ENCODE results near the gene SRGAP3. TPM values are rescaled to one million over a fixed set of nuclear protein-coding genes. Genes with fewer than 3 reads are reported as not detected.

Gene SRGAP3
- total RNA-seq, 1 donor from 2014 or later, result 0.99 TPM

DNA sequence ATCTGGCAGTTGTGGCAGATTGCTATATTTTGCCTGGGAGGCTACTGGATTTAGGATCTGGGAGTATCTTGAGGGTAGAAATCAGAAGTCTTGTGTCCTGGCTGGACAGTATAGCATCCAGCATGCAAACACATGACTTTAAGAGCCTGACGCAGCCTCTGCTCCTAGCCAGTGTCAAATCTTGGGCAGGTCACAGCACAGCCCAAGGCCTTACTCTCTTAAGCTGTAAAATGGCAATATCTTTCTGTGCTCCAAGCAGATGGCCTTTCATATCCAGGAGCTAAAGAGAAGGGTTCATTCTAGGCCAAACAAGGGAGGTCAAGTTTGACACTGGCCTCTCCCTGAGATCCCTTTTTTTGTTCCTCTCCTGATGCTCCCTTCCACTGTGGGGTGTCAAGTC lies 266.4 kb downstream of the SRGAP3 start:
- peaks cover 8% of the 10 kb centered on the region for H3K4me1 Mint-ChIP-seq (ENCODE audit: low read depth)
- peaks cover 10% of the 10 kb centered on the region for H3K27me3 Mint-ChIP-seq (ENCODE audit: low read depth)
- no peak for DNase-seq (ENCODE audit: low spot score)
- TF ChIP-seq, protein P1, sequence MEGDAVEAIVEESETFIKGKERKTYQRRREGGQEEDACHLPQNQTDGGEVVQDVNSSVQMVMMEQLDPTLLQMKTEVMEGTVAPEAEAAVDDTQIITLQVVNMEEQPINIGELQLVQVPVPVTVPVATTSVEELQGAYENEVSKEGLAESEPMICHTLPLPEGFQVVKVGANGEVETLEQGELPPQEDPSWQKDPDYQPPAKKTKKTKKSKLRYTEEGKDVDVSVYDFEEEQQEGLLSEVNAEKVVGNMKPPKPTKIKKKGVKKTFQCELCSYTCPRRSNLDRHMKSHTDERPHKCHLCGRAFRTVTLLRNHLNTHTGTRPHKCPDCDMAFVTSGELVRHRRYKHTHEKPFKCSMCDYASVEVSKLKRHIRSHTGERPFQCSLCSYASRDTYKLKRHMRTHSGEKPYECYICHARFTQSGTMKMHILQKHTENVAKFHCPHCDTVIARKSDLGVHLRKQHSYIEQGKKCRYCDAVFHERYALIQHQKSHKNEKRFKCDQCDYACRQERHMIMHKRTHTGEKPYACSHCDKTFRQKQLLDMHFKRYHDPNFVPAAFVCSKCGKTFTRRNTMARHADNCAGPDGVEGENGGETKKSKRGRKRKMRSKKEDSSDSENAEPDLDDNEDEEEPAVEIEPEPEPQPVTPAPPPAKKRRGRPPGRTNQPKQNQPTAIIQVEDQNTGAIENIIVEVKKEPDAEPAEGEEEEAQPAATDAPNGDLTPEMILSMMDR (IDR thresholded peaks at IDR 0.05), result no peak
- peaks cover 3% of the 10 kb centered on the region for H3K9me3 Mint-ChIP-seq (ENCODE audit: low read depth)
- no peak overlapping the region for H3K27ac Mint-ChIP-seq (ENCODE audit: unreplicated experiment)
- H3K4me3 Mint-ChIP-seq (ENCODE audit: unreplicated experiment), result no peak overlapping the region
- peaks cover 5% of the 10 kb centered on the region for H3K36me3 Mint-ChIP-seq (ENCODE audit: low read depth)

GRCh38 chr3:8982509-8982908 lies 266.9 kb downstream of the SRGAP3 start:
- Mint-ChIP-seq H3K27ac (ENCODE audit: unreplicated experiment) (no peak overlapping the region), H3K36me3 (ENCODE audit: low read depth) (peaks cover 5% of the 10 kb centered on the region), H3K4me3 (ENCODE audit: unreplicated experiment) (no peak overlapping the region), H3K4me1 (ENCODE audit: low read depth) (peaks cover 4% of the 10 kb centered on the region), H3K9me3 (ENCODE audit: low read depth) (peaks cover 3% of the 10 kb centered on the region), H3K27me3 (ENCODE audit: low read depth) (peaks cover 10% of the 10 kb centered on the region)
- no peak for DNase-seq (ENCODE audit: low spot score)
- TF ChIP-seq, protein P1 (IDR thresholded peaks at IDR 0.05), result no peak

DNA sequence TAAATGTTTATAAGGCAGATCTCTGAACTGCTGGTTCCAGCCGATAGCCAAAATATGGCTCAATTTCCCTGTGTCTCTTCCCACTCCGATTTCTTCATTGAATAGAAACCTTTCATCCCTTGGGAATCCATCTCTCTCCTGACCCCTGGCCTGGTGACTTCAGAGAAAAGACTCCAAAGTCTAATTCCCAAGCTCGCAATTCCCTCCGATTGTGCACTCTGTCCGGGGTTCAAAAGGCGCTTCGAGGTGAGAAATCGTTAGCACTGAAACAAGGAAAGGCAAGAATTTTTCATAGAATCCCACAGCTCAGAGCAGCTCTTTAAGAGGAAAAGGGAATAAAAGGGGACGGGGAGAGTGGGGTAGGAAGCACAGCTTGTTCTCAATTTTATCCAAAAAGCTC lies 267.7 kb downstream of the SRGAP3 start:
- H3K4me1 Mint-ChIP-seq (ENCODE audit: low read depth), result peaks cover 4% of the 10 kb centered on the region
- no peak for DNase-seq (ENCODE audit: low spot score)
- H3K4me3 Mint-ChIP-seq (ENCODE audit: unreplicated experiment), result no peak overlapping the region
- H3K9me3 Mint-ChIP-seq (ENCODE audit: low read depth), result peaks cover 3% of the 10 kb centered on the region
- H3K27me3 Mint-ChIP-seq (ENCODE audit: low read depth), result peaks cover 10% of the 10 kb centered on the region
- no peak overlapping the region for H3K27ac Mint-ChIP-seq (ENCODE audit: unreplicated experiment)
- H3K36me3 Mint-ChIP-seq (ENCODE audit: low read depth), result peaks cover 5% of the 10 kb centered on the region
- TF ChIP-seq, protein P1 (IDR thresholded peaks at IDR 0.05), result no peak

GRCh38 chr3:8981296-8981695 lies 268.1 kb downstream of the SRGAP3 start:
- Mint-ChIP-seq H3K4me3 (ENCODE audit: unreplicated experiment) (no peak overlapping the region), H3K9me3 (ENCODE audit: low read depth) (peaks cover 3% of the 10 kb centered on the region), H3K4me1 (ENCODE audit: low read depth) (peaks cover 4% of the 10 kb centered on the region), H3K36me3 (ENCODE audit: low read depth) (peaks cover 5% of the 10 kb centered on the region), H3K27ac (ENCODE audit: unreplicated experiment) (no peak overlapping the region), H3K27me3 (ENCODE audit: low read depth) (peaks cover 10% of the 10 kb centered on the region)
- TF ChIP-seq, protein P1 (IDR thresholded peaks at IDR 0.05), result no peak
- no peak for DNase-seq (ENCODE audit: low spot score)

- Mint-ChIP-seq H3K4me3 (ENCODE audit: unreplicated experiment) (no peak overlapping the region), H3K9me3 (ENCODE audit: low read depth) (peaks cover 3% of the 10 kb centered on the region), H3K27me3 (ENCODE audit: low read depth) (peaks cover 10% of the 10 kb centered on the region), H3K27ac (ENCODE audit: unreplicated experiment) (no peak overlapping the region), H3K36me3 (ENCODE audit: low read depth) (peaks cover 5% of the 10 kb centered on the region), H3K4me1 (ENCODE audit: low read depth) (peaks cover 4% of the 10 kb centered on the region)
- TF ChIP-seq, protein P1 (IDR thresholded peaks at IDR 0.05), result no peak
- DNase-seq (ENCODE audit: low spot score), result no peak
Observed at GRCh38 chr3:8980756-8981257, 268.6 kb downstream of the SRGAP3 start.
